NCI-H1105 (cell line): ENCODE data around the gene LMNA.
"Not testable (repeated sequence)": the region's sequence is repeated elsewhere in the genome, so short reads cannot be mapped to it uniquely, and the experiment has no call there.

ENCODE experiments used
- DNase-seq: peaks from one replicate; lab custom pipeline; 2025; lab: John Stamatoyannopoulos, UW

Gene LMNA

DNA sequence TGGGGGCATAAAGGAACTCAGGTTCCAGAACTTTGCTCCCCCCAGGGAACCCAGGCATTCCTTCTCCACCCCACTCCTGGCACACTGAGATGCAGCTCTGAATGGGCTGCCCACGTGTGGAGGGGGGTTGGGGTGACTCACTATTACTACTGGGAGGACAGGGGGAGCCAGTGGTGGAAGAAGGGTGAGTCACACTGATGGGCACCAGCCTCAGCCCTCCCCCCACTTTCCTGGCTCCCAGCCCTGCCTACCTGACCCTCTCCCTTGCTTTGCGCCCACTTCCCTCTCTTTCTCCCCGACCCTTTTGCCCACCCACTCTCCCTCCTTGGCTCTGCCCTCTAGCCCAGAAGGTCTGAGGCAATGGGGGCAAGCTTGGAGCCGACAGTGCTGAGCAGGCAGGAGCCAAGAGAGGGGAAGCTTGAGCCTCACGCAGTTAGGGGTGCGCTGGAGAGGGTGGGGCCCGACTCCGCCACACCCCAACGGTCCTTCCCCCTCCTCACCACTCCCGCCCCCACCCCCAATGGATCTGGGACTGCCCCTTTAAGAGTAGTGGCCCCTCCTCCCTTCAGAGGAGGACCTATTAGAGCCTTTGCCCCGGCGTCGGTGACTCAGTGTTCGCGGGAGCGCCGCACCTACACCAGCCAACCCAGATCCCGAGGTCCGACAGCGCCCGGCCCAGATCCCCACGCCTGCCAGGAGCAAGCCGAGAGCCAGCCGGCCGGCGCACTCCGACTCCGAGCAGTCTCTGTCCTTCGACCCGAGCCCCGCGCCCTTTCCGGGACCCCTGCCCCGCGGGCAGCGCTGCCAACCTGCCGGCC is at the start of gene LMNA:
LMNA (plus strand) TSS at position 611 of the 818 bp plus-strand sequence. CDS start 208 bp downstream, outside the sequence.
- DNase-seq: peak; percentile 57

DNA sequence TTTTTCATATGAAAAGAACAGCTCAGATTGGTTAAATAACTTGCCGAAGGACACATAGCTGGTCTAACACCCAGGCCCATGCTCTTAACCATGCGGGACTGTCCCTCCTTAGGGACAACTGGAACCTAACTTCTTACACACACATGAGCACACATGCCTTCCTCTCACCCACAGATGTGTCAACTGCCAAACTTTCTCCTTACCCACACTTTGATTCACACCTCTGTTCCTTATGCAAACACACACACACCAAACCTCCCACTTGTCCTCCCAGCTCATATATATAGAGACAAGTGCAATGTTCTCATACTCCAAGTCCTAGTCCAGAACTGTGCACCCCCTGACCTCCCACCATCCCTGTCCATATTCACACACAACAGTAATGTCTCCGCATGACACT is 49.3 kb upstream of the LMNA start:
- no peak for DNase-seq

DNA sequence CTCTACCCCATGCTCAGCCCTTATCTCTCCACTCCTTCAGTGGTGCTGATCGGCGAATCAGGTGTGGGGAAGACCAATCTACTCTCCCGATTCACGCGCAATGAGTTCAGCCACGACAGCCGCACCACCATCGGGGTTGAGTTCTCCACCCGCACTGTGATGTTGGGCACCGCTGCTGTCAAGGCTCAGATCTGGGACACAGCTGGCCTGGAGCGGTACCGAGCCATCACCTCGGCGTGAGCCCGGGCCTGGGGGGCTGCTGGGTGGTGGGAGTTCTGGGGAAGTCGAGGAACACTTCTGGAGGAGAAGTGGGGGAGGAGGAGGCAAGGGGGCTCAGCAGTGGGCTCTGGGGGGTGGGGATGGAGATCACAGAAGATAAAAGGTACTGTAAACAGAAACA is 48.6 kb upstream of the LMNA start:
- DNase-seq: no peak

DNA sequence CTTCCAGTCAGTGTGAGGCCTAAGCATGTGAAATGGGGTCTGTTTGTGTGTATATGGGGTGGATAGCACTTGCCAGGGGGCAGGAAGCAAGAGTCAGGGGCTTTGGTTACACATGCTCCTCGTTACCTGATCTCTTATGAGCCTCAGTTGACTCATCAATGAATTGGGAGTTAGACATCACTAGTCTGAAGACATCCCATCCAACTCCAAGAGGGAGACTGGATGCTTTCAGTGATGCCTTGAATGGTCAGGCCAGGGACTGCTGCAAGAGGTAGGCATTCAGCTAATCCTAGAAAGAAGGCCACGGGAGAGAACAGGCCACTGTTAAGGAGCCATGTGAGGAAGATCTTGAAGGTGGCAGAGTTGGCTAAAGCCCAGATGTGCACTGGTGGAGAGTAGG is 47.2 kb upstream of the LMNA start:
- no peak for DNase-seq

DNA sequence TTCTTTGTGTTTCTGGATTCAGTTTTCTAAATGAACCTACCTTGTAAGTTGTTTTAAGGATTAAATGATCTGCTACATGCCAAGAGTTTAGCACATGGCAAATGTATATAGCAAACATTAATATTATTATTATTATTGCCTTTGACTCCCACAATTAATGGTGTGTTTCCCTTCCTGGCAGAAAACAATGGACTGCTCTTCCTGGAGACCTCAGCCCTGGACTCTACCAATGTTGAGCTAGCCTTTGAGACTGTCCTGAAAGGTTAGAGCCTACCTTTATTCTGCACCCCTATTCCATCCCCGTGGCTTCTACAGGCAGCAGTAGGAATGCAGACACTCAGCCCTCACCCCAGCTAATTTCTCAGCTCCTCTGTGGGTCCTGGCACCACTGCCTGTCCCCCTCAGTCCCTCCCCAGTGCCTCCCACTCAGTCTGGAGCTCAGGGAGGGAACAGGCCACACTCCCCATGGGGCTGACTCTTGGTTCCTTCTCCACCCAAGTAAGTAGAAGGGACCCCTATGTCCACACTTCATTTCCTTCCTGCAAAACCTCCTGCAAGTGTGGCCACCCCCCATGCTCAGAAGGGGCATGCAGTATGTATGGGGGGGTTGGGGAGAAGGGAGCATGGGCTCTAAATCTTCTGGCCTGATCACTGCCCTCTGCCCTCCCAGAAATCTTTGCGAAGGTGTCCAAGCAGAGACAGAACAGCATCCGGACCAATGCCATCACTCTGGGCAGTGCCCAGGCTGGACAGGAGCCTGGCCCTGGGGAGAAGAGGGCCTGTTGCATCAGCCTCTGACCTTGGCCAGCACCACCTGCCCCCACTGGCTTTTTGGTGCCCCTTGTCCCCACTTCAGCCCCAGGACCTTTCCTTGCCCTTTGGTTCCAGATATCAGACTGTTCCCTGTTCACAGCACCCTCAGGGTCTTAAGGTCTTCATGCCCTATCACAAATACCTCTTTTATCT is 44.7 kb upstream of the LMNA start:
- no peak for DNase-seq

DNA sequence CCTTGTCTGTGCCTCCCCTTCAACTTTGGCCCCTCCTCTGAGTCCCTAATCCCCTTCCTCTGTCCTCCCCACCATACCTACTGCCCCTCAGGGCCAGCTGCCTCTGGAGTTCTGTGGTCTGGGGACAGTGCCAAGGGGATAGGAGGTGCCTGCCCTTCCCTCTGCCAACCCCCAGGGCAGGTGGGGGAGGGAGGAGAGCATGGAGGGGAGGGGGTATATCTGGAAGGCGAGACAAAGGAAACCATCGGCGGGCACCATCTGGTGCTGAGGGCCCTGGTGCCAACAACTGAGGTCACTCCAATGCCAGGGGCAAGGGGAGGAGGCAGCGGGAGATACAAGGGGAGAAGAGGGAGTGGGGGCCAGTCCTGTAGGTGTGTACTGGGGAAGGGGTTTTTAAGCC is 44.0 kb upstream of the LMNA start:
- peak; percentile 80 for DNase-seq

DNA sequence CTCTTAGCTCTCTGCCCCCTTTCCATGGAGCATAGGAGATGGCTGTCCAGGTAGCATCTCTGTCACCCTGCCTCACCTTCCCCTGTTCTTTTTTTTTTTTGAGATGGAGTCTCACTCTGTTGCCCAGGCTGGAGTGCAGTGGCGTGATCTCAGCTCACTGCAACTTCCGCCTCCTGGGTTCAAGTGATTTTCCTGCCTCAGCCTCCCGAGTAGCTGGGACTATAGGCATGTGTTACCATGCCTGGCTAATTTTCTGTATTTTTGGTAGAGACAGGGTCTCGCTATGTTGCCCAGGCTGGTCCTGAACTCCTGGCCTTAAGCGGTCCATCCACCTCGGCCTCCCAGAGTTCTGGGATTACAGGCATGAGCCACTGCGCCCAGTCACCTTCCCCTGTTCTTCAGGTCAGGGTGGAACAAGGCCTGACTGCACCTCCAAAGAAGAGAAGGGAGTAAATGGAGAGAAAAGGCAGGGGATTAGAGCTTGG is 43.1 kb upstream of the LMNA start:
- DNase-seq: not testable (repeated sequence)

DNA sequence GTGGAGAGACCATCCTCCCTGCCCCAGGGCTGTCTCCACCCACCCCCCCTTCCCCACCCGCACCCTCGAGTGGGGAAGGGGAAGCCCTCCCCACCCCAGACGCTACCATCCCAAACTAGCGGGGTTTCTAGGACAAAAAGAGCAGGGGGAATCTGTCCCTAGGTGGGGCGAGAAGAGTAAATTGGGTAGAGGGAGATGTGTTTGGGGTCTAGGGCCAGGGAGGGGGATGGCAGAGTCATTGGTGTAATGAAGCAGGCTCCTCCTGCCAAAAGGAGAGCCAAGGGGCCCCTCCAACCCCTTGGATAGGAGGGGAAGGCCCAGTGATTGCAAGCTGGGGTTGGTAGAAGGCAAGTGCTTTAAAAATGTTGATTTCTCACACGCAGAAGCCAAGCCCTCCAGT is 42.3 kb upstream of the LMNA start:
- no peak for DNase-seq

DNA sequence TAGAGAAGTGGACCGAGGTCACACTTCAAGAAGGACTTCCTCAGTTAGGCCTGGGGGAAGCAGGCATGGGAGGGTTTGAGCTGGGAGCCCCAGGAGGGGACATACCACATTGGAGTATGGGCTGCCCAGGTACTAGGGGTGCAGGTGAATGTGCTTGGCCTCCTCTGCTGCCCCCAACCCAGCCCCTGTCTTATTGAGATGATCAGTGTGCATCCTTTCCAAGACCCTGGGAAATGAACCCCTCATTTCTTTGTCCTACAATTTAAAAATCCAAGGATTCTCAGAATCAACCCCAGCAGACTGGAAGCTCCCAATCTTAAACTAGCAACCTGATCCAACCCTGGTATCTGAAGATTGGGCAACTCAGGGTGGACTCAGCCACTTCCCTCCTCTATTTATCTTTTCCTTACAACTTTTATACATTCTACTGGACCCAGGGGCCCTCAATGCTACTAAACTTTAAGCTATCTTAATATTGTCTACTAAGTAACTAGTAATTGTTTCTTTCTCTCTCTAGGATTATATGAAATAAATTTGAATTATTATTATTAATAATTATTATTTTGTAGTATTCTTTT is 41.3 kb upstream of the LMNA start:
- DNase-seq: no peak

DNA sequence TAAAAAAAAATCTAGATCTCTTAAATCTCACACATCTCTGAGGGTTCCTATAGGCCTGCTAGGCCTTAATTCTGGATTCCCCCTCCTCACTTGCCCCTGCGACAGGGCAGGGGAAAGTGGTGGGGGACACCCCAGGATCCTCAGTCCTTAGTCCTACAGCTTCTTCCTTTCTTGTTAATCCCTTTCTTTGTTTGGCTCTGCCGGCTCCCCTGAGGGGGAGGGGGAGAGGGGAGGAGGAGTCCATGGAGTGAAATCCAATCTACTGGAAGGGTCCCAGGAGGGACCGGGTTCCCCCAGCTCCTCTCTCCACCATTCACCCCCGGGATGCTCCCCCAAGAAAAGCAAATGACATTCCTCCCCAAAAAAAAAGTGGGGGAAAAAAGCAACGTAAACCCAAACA is 40.8 kb upstream of the LMNA start:
- DNase-seq: no peak

DNA sequence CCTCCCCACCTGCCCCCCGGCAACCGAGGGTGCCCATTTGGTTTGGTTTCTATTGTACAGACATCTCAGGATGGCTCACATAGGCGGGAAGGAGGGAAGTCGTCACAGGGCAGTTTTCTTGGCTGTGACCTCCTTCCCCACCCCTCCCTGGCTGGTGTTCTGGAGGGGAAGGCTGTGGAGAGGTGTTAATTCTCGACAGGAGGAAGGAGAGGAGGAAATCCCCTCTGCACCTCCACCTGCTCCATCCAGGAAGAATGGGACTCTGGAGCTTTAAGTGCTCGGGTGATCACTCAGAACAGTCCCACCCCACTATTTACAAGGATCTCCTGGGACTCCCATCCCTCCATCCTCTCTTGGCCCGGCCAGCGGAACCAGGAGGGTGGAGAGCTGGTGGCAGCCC is 39.9 kb upstream of the LMNA start:
- no peak for DNase-seq

DNA sequence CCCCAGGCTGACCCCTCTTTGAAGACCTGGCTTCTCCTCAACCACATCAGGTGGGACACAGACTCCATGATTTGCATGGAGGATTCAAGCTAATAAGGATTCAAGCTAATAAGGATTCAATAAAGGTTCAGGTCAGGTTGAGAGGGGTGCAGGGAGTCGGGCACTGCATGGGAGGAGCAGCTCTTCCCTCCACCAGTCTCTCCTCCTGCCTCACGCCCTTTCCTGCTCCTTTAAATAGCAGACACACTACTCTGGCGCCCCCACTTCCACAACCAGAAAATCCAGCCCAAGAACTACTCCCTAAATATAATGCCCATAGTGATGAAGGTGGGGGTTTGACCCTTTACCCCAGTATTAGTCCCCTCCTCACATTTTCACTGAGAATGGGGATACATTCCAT is 39.3 kb upstream of the LMNA start:
- no peak for DNase-seq

DNA sequence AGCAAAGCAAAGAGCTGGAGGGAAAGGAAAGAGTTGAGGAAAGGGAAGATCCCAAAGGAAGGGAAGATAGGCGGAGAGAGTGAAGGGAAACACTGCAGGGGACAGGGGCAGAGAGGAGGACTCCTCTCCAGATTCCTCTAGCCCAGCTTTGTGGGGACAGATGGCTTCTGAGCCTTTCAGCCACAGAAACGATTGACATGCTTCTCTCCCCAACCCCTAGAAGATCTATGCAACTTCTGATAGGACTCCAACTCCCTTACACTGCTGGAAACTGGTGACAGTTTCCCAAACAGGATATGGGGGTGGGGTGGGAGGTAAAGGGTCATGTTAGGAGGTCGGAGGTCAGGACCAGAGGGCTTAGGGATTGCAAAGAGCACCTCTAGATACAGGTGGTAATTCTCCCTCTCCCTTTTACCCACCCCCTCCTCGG is 38.7 kb upstream of the LMNA start:
- DNase-seq: no peak

DNA sequence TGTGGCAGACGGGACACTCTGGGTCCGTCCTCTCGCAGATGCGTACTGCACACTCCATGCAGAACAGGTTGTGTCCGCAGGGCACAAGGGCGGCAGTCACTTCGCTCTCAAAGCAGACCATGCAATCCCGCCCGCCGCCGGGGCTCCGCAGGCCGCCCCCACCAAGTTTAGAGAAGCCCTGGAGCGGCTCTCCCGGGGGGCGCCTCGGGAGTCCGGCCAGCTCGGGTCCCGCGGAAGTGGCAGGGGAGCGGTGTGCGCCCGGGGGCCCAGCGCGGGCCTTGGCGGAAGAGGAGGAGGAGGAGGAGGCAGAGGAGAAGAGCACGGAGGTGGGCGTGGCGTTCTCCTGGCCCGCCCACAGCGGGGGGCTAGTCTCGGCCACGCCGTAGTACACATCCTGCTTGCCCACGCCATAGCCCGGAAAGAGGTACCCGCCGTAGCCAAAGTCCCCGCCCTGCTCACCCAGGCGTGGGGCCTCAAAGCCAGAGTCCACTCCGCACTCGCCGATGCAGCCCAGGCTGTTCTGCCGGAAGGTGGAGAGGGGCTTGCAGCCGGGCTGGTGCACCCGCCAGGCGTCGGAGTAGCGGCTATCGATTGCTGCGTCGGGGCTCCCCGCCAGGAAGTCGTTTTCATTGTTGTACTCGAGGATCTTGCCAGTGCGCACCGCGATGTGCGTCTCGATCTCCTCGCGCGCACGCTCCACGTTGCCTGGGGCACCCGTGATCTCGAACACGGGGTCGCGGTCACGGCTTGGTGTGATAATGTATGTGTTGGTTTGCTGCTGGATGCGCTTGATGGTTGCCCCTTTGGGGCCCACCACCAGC is 37.7 kb upstream of the LMNA start:
- no peak for DNase-seq

DNA sequence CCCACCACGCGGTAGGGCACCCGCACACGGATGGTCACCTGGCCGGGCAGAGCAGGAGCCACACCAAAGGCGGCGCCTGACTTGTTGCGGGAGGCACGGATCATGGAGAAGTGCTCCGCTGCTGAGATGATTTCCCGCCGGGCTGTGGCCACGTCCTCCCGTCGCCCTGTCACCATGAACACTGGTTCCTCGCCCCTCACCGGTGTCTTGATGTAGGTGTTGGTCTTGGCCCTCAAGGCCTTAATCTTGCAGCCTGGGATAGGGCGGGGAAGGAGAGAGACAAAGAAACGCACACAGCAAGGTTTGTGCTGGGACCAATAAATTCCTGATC is 37.1 kb upstream of the LMNA start:
- DNase-seq: no peak

DNA sequence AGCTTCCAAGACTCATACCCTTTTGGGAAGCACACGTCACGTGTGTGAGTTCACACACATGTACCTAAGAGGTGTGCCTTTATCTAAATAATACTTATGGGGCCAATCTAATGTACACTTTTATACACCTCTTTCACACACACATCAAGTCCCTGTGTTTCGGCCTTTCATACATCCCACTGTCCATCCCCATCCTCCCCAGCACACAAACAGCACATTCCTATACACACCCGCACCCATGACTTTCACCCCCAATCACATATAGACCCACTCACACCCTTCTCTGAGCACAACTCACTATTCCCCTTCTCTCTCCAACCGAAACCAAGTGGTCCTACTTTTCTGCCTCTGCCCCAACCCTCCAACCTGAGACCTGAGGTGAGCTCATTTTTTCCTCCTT is 35.8 kb upstream of the LMNA start:
- DNase-seq: no peak

DNA sequence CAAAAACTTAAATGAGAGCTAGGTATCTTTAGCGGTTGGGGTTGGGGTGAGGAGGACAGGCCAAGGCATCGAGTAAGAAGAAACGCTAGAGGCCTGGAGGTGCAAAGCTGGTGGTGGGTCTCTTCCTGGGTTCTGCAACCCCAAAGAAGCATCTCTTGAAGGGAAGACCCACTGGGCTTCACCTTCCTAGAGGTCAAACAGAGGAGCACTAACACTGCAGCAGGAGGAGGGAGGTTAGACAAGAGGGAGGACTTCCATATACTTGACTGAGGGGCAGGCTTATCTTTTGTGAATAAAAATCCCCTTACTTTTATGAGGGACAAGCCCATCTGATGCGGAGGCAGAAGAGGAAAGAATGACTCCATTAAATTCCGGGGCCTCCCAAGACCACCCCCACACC is 34.7 kb upstream of the LMNA start:
- no peak for DNase-seq

DNA sequence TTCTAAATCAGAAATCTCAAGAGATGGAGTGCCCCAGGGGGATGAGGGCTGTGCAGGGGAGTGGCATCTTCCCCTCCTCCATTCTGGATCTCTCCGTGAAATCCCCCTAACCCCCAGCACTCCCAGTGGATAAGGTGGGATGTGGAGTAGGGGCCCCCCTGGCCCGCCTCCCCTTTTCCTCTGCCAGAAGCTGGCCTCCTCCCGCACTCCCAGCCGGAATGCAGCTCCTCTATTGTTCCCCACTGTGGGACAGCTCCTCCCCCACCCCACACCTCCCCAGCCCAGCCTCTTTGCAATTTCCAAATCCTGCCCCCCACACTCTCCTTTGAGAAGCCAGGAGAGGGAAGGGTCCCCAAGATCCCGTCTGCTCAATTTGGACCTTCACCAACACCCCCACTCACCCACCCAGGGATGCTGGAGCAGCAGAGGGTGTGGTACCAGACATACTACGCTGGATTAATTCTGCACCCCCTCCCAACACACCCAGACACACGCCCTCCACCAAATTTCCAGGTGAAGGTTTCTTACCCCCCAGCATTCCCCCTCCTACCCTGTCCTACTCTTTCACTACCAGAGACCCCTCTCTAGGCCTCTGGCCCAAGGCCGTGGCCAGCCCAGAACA is 34.2 kb upstream of the LMNA start:
- no peak for DNase-seq

DNA sequence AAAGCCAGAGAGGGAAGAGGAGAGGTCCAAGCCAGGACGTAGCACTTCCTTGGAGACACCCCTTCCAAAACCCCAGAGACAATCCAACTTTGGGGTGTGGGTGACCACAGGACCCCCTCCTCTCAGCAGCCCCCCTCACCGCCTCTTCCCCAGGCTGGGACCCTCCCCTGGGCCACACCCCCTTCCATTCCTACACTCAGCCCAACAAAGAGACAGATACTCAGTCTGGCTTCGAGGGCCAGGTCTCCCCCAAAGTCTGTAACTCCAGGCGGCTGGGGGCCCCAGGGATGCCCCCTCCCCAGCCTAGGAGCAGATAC is 33.7 kb upstream of the LMNA start:
- DNase-seq: no peak

DNA sequence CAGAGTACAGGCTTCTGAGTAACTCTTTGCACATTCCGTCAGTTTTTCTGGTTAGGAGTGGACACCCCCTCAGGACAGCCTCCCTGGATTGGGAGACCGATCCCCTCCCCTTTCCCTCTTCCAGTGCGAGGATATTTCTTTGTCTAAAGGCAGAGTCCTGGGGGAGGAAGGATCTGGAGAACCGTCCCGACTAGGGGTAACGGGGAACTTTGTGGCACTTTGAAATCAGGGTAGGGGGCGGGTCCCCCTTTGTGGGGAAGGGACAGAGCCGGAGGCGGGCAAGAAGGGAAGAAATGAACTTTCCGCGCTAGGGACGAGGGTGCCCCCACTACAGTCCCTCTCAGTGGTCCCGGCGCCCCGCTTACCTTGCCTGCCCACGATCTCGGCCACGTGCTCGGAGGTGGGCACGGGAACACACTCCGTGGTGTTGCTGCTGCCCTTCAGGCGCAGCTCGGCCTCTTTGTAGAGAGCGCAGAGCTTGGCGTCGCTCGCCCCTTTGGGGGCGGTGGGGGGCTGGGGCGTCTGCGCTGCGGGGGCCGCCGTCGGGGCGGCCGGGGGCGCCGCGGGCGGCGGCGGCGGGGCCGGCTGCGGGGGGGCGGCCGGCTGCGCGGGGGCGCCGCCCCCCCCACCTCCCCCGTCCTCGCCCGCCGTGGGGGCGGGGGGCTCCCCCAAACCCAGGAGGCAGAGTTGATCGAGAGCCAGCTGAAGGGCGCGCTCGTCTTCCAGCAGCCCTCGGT is 33.2 kb upstream of the LMNA start:
- peak; percentile 10 for DNase-seq

DNA sequence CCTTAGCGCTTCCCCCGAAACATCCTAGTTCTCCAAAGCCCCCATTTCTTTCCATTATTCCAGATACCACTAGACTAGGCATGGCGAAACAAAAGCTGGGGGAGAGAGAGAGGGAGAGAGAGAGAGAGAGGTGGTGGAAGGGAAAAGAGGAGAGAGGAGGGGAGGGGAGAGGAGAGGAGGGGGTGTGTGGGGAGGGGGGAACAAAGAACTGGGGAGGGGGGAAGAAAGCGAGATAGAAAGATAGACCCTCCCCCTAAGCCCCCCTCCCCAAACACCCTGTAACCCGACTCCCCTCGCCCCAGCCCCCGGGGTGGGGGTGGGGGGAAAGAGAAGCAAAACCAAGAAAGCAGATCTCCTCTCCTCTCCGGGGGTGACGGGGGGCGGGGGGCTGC is 32.6 kb upstream of the LMNA start:
- no peak for DNase-seq
